HEK293 (cell line): ENCODE data around the gene RRP12.

Experiments used
- CTCF ChIA-PET: fragments of 350-600 bp; formaldehyde crosslinking; extraction: SDS; loops from one replicate; lab custom pipeline; 2021; ENCODE audit warnings: antibody characterized with exemption; lab: Yijun Ruan, JAX
- POLR2A ChIA-PET: fragments of 300-600 bp; formaldehyde crosslinking; extraction: SDS; loops from one replicate; lab custom pipeline; 2020; ENCODE audit warnings: antibody characterized with exemption, inconsistent platforms; lab: Yijun Ruan, JAX
- H3K27ac ChIP-seq: fragments of 200-500 bp; sonication (Bioruptor generic); 2 replicates; pipeline ENCODE4 v1.5.1; 2014; ENCODE audit warnings: low read depth, low read length, control low read depth, inconsistent platforms; ENCODE audit errors: extremely low read depth
- H3K36me3 ChIP-seq, 2 experiments: fragments of 200-500 bp in 1 of 2; sonication (Bioruptor generic) in 1 of 2; 1 replicate in 1 of 2; 2 replicates in 1 of 2; pipeline ENCODE4 v1.5.1; 2014 to 2017; ENCODE audit warnings: inconsistent platforms in 2 of 2, low read length in 2 of 2; ENCODE audit not compliant: control insufficient read depth in 2 of 2, insufficient read depth in 1 of 2
- H3K4me1 ChIP-seq: fragments of 200-500 bp; sonication (Bioruptor generic); 2 replicates; pipeline ENCODE4 v1.5.1; 2014; ENCODE audit warnings: mild to moderate bottlenecking, low read length, inconsistent platforms; ENCODE audit not compliant: control insufficient read depth, insufficient read depth
- H3K4me3 ChIP-seq: 2 replicates; pipeline ENCODE4 v1.5.1; 2011; ENCODE audit warnings: low read depth, mild to moderate bottlenecking, control low read depth, low read length, moderate library complexity
- H3K9me3 ChIP-seq: fragments of 200-500 bp; sonication (Bioruptor generic); 2 replicates; pipeline ENCODE4 v1.5.1; 2014; ENCODE audit warnings: low read depth, low read length, inconsistent platforms; ENCODE audit not compliant: control insufficient read depth, insufficient read depth
- PATZ1 ChIP-seq: fragments of 450-650 bp; formaldehyde crosslinking; IDR thresholded peaks from 2 replicates; pipeline ENCODE4 v1.5.1; 2016; ENCODE audit warnings: missing biosample characterization, missing genetic modification characterization
- PRDM10 ChIP-seq: fragments of 450-650 bp; formaldehyde crosslinking; IDR thresholded peaks from 2 replicates; pipeline ENCODE4 v1.5.1; 2016; ENCODE audit warnings: missing biosample characterization, missing genetic modification characterization
- ZBTB17 ChIP-seq: fragments of 450-650 bp; formaldehyde crosslinking; IDR thresholded peaks from 2 replicates; pipeline ENCODE4 v1.5.1; 2016; ENCODE audit warnings: missing biosample characterization, missing genetic modification characterization
- ZFHX2 ChIP-seq: fragments of 450-650 bp; formaldehyde crosslinking; conservative IDR thresholded peaks from 2 replicates; pipeline ENCODE4 v1.5.1; 2016; ENCODE audit warnings: missing biosample characterization, missing genetic modification characterization
- ZNF132 ChIP-seq: fragments of 450-650 bp; formaldehyde crosslinking; IDR thresholded peaks from 2 replicates; pipeline ENCODE4 v1.5.1; 2017; ENCODE audit warnings: missing biosample characterization, missing genetic modification characterization, borderline replicate concordance
- ZNF202 ChIP-seq: fragments of 450-650 bp; formaldehyde crosslinking; IDR thresholded peaks from 2 replicates; pipeline ENCODE4 v1.5.1; 2016; ENCODE audit warnings: missing biosample characterization, missing genetic modification characterization, borderline replicate concordance
- ZNF23 ChIP-seq: fragments of 450-650 bp; formaldehyde crosslinking; IDR thresholded peaks from 2 replicates; pipeline ENCODE4 v1.5.1; 2016; ENCODE audit warnings: missing biosample characterization, missing genetic modification characterization, borderline replicate concordance
- ZNF335 ChIP-seq: fragments of 450-650 bp; formaldehyde crosslinking; conservative IDR thresholded peaks from 2 replicates; pipeline ENCODE4 v1.5.1; 2016; ENCODE audit warnings: missing biosample characterization, missing genetic modification characterization
- ZNF544 ChIP-seq: fragments of 450-650 bp; formaldehyde crosslinking; IDR thresholded peaks from 2 replicates; pipeline ENCODE4 v1.5.0; 2017; ENCODE audit warnings: missing biosample characterization, missing genetic modification characterization
- ZNF596 ChIP-seq: fragments of 450-650 bp; IDR thresholded peaks from 2 replicates; pipeline ENCODE4 v1.5.0; 2018; ENCODE audit warnings: missing biosample characterization, mild to moderate bottlenecking, missing genetic modification characterization, moderate library complexity
- ZNF610 ChIP-seq: fragments of 450-650 bp; formaldehyde crosslinking; IDR thresholded peaks from 2 replicates; pipeline ENCODE4 v1.5.1; 2016; ENCODE audit warnings: missing biosample characterization, missing genetic modification characterization, borderline replicate concordance
- ZNF677 ChIP-seq: fragments of 450-650 bp; IDR thresholded peaks from 2 replicates; pipeline ENCODE4 v1.5.0; 2018; ENCODE audit warnings: missing biosample characterization, mild to moderate bottlenecking, missing genetic modification characterization, moderate library complexity
- ZSCAN16 ChIP-seq: fragments of 450-650 bp; formaldehyde crosslinking; IDR thresholded peaks from 2 replicates; pipeline ENCODE4 v1.5.1; 2016; ENCODE audit warnings: missing biosample characterization, missing genetic modification characterization

The RRP12 gene

GRCh38 chr10:97318772-97319651, 82.1 kb downstream of the RRP12 start, which contains the start of gene FRAT1 (continued):
- TF ChIP-seq ZNF544 = no peak

- H3K9me3 ChIP-seq = no peaks in the 10 kb centered on the region
- no peak overlapping the region for H3K4me3 ChIP-seq
- H3K27ac ChIP-seq = no peak overlapping the region
- no peak for TF ChIP-seq ZNF132
- TF ChIP-seq ZNF23 (tag by site-specific recombination) = no peak
- no peak for TF ChIP-seq ZNF610 (tag by site-specific recombination)
- TF ChIP-seq ZNF202 (tag by site-specific recombination) = no peak
- ChIA-PET POLR2A (no interaction called here), CTCF (interaction anchor here (0.6 to 1.0 kb wide), 3 partner anchors 16 to 35 kb away, joined by 3 to 4 read pairs (median 3); no protein-coding TSS in a partner anchor)
- H3K4me1 ChIP-seq = no peaks in the 10 kb centered on the region
- H3K36me3 ChIP-seq = no peaks in the 10 kb centered on the region
These were observed 86.5 kb downstream of the RRP12 start for GRCh38 chr10:97314671-97315070.

GRCh38 chr10:97312897-97313296, 88.2 kb downstream of the RRP12 start:
- Histone ChIP-seq H3K4me1 (no peaks in the 10 kb centered on the region), H3K4me3 (no peak overlapping the region), H3K27ac (no peak overlapping the region), H3K36me3 (no peaks in the 10 kb centered on the region), H3K9me3 (no peaks in the 10 kb centered on the region)
- CTCF ChIA-PET = no interaction called here
- POLR2A ChIA-PET = interaction anchor here (1.1 kb wide), 1 partner anchor 34 kb away, joined by 4 read pairs; no protein-coding TSS in a partner anchor
- TF ChIP-seq ZFHX2 = 0 out of 2 replicates have a peak, but pooled peaks have one; percentile 10
- TF ChIP-seq ZNF596 = no peak

- Histone ChIP-seq H3K36me3 (no peaks in the 10 kb centered on the region), H3K27ac (no peak overlapping the region), H3K9me3 (no peaks in the 10 kb centered on the region)
- ChIA-PET POLR2A (interaction anchor here (1.0 kb wide), 1 partner anchor 19 kb away, joined by 3 read pairs; the partner anchor contains the start of gene ARHGAP19), CTCF (no interaction called here)
- TF ChIP-seq ZBTB17 (tag by site-specific recombination) (peak; percentile 43; the same call in 1 of the 2 replicates), ZNF335 (tag by site-specific recombination) (0 out of 2 replicates have a peak, but pooled peaks have one; percentile 22), ZSCAN16 (no peak)
- TF ChIP-seq, all 188 proteins: peak for 2
- H3K4me3 ChIP-seq = no peak overlapping the region
- H3K4me1 ChIP-seq = no peaks in the 10 kb centered on the region
These were observed 90.0 kb downstream of the RRP12 start for GRCh38 chr10:97311111-97311626.

- ChIA-PET POLR2A (interaction anchor here (0.7 kb wide), 1 partner anchor 20 kb away, joined by 3 read pairs; no protein-coding TSS in a partner anchor), CTCF (no interaction called here)
- H3K27ac ChIP-seq = no peak overlapping the region
- no peaks in the 10 kb centered on the region for H3K36me3 ChIP-seq
- no peak for TF ChIP-seq PATZ1 (tag by site-specific recombination)
- no peak for TF ChIP-seq ZNF677
- peak; percentile 38; the same call in 1 of the 2 replicates for TF ChIP-seq PRDM10
- no peak for TF ChIP-seq ZSCAN16
- H3K4me3 ChIP-seq = no peak overlapping the region
- H3K9me3 ChIP-seq = no peaks in the 10 kb centered on the region
- no peaks in the 10 kb centered on the region for H3K4me1 ChIP-seq
These were observed 93.0 kb downstream of the RRP12 start for GRCh38 chr10:97307866-97308780.
